LNCAP (cell line): Measurements from ENCODE around the gene MEG3.

Source experiments
- TF ChIP-seq, protein P1 (sequence below): fragments of 450-650 bp; IDR thresholded peaks from 2 replicates; pipeline ENCODE4 v1.5.1; 2017; ENCODE audit warnings: mild to moderate bottlenecking

MEG3 gene

DNA sequence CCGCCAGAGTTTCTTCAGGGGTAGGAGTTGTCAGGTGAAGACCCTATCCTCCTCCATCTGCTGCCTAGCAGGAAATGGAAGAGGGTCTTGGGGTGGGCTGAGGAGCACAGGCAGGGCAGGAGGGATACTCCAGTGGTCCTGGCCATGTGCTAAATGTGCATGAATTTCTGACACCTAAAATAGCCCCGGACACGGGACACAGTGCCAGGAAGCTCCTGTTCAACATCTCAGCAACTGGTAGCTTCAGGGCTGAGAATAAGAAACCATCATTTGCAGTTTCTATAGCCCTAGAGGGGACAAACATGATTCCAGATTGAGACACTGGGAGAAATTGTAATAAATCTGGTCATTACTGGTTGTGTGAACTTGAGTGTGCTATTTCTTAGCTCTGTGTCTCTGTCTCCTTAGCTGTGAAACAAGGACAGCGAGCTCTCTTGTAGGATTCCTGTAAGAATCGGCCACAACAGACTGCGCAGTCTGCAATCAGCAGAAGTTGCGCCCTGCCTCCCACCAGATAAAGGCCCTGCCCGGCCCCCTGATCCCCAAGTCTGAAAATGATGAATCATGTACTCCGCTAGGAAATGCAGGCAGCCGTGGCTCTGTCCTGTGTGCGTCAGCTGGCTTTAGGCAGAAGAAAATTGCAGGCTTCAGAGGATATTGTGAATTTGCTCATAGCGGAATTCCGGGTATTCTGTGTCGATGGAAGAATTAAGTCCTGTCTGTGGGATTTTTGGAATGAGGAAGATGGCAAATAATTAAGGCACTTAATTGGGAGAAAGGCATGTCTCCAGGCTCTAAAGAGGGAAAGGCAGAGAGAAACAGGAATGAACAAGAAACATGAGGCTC, 35.2 kb upstream of the MEG3 start:
- TF ChIP-seq, protein P1, sequence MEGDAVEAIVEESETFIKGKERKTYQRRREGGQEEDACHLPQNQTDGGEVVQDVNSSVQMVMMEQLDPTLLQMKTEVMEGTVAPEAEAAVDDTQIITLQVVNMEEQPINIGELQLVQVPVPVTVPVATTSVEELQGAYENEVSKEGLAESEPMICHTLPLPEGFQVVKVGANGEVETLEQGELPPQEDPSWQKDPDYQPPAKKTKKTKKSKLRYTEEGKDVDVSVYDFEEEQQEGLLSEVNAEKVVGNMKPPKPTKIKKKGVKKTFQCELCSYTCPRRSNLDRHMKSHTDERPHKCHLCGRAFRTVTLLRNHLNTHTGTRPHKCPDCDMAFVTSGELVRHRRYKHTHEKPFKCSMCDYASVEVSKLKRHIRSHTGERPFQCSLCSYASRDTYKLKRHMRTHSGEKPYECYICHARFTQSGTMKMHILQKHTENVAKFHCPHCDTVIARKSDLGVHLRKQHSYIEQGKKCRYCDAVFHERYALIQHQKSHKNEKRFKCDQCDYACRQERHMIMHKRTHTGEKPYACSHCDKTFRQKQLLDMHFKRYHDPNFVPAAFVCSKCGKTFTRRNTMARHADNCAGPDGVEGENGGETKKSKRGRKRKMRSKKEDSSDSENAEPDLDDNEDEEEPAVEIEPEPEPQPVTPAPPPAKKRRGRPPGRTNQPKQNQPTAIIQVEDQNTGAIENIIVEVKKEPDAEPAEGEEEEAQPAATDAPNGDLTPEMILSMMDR, result no peak

DNA sequence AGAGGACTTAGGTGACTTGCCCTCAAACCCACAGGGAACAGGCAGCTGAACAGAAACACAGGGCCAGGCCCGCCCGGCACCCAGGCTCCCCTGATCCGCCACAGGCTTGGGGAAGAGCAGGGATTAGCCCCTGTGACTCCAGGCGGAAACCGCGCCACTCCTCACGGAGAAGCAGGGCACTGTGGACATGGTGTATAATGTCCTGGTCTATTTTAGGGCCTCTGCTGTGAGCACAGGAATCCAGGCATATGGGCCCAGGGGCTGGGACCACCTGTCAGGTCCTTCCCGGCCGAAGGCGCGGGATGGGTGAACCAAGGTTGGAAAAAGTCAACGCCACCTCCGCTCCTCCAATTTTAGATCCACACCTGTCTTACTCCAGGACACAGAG, 34.6 kb upstream of the MEG3 start:
- TF ChIP-seq, protein P1, result no peak

DNA sequence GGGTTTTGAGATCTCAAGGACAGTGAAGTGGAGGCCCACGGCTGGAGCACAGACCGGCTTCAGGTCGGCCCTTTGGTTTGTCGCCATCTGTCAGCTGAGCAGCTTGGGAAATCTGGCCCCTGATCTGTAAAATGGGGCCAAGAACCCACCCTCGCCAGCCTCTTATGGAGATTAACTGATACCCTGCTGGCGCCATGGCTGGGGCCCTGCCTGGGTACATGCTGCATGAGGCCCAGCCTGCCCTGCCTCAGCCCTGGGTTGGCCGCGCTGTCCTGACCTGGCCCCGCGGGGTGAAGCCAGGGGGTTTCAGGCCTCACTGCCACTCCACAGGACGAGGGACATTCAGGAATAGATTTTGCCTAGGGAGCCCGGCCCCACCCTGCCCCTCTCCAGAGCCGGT, 33.9 kb upstream of the MEG3 start:
- TF ChIP-seq, protein P1, result no peak

DNA sequence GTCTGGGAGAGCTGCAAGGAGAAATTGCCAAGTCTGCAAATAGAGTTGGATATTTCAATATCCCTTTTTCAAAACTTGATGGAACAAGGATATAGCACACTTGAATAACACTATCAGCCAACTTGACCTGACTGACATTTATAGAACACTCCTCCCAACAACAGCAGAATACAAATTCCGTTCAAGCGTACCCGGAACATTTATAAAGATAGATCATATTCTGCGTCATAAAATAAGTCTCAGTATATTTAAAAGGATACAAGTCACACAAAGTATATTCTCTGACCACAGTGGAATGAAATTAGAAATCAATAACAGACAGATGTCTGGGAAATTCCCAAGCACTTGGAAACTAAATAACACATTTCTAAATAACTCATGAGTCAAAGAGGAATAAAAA, 29.0 kb upstream of the MEG3 start:
- TF ChIP-seq, protein P1, result no peak

DNA sequence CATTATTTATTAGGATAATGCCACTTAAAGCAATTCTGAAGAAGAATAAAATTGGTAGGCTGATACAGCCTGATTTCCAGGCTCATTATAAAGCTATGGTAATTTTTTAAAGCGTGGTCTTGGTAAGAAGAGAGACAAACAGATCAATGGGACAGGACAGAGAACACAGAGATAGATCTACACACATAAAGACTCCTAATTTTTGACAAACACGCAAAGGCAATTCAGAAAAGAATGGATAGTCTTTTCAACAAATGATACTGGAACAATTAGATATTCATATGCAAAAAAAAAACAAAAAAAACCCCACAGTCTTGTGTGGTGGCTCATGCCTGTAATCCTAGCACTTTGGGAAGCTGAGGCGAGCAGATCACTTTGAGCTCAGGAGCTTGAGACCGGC, 25.9 kb upstream of the MEG3 start:
- TF ChIP-seq, protein P1, result no peak

DNA sequence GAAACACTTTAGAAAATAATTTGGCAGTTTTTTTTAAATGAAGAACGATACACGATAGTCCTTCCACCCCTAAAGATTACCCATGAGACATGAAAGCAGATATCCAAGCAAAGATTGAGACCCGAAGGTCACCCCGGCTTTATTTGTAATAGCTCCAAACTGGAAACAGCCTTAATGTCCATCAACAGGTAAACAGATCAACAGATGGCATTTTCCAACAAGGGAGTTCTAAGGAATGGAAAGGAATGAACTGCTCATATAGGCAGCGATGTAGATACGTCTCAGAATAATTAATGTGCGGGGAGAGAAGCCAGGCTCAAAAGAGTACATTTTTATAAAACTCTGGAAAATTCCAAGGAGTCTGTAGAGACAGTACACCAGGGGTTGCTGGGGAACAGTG, 23.7 kb upstream of the MEG3 start:
- TF ChIP-seq, protein P1, result no peak

DNA sequence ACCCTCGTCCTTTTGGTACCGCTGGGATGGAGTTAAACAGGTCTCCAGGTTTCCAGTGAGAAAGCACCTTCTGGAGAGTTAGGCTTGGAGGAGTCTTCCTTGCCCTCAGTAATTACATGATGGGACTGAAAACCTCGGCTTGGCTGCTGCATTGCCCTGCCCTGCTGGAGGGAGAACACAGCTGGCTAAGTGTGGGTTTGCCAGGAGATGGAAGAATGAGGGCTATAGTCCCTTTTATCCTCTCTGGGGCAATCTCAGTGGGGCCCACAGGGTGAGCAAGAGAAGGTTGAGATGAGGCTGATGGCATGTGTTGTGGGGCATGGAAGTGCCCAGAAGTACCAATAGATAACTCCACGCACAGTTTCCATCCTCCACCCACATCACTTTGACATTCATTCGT, 23.2 kb upstream of the MEG3 start:
- TF ChIP-seq, protein P1, result no peak
